AG04450 (cell line): ENCODE measurements around the gene RESP18. TPM values are rescaled to one million over a fixed set of nuclear protein-coding genes. Genes with fewer than 3 reads are reported as not detected.

Experiments used
- CTCF ChIA-PET: fragments of 300-600, 350-600 bp; formaldehyde crosslinking; extraction: SDS; loops from one replicate; lab custom pipeline; 2022; ENCODE audit warnings: antibody characterized with exemption, inconsistent platforms; lab: Charles Lee
- POLR2A ChIA-PET: fragments of 350-600 bp; formaldehyde crosslinking; extraction: SDS; loops from one replicate; lab custom pipeline; 2021; ENCODE audit warnings: antibody characterized with exemption, inconsistent platforms; lab: Yijun Ruan, JAX
- DNase-seq: peaks from one replicate; pipeline ENCODE4 v3.0.0-alpha.2; 2011; ENCODE audit warnings: low read depth, low spot score
- H3K27ac ChIP-seq: one replicate; pipeline ENCODE4 v1.5.1; 2012; ENCODE audit warnings: low read depth, low read length, control low read depth
- H3K27me3 ChIP-seq: one replicate; pipeline ENCODE4 v1.6.0; 2012; ENCODE audit warnings: low read length; ENCODE audit not compliant: control insufficient read depth, insufficient read depth
- H3K4me3 ChIP-seq: 2 replicates; pipeline ENCODE4 v1.5.1; 2011; ENCODE audit warnings: mild to moderate bottlenecking, low read depth, low read length, control low read depth
- H3K9me3 ChIP-seq: 2 replicates; pipeline ENCODE4 v1.5.1; 2012; ENCODE audit warnings: low read length; ENCODE audit not compliant: control insufficient read depth, insufficient read depth
- polyA plus RNA-seq: library from polyadenylated mRNA; depleted of rRNA; stranded (reverse); fragments of >200 nt; gene quantifications from 2 replicates; pipeline ENCODE4 v1.2.3, GENCODE V29; 2011
- TF ChIP-seq, protein P1 (sequence below): IDR thresholded peaks from 2 replicates; pipeline ENCODE4 v1.5.1; 2011; ENCODE audit warnings: low read depth, low read length, control low read depth, inconsistent platforms

The RESP18 gene
- polyA plus RNA-seq, 1 experiment, result not detected

- H3K9me3 ChIP-seq, result no peaks in the 10 kb centered on the region; the same call in 1 of the 2 replicates
- POLR2A ChIA-PET, result interaction anchor here (0.5 to 1.0 kb wide), 6 partner anchors 8 to 91 kb away, joined by 3 to 7 read pairs (median 3); partner anchors contain the start of gene DNPEP
- H3K4me3 ChIP-seq, result peak within 1 kb of the TSS; percentile 61
- H3K27ac ChIP-seq, result peak within 1 kb of the TSS; percentile 61
- CTCF ChIA-PET, result interaction anchor here (0.6 to 1.9 kb wide), 3 partner anchors 8 to 150 kb away, joined by 3 to 5 read pairs (median 3); no protein-coding TSS in a partner anchor
- TF ChIP-seq, protein P1, sequence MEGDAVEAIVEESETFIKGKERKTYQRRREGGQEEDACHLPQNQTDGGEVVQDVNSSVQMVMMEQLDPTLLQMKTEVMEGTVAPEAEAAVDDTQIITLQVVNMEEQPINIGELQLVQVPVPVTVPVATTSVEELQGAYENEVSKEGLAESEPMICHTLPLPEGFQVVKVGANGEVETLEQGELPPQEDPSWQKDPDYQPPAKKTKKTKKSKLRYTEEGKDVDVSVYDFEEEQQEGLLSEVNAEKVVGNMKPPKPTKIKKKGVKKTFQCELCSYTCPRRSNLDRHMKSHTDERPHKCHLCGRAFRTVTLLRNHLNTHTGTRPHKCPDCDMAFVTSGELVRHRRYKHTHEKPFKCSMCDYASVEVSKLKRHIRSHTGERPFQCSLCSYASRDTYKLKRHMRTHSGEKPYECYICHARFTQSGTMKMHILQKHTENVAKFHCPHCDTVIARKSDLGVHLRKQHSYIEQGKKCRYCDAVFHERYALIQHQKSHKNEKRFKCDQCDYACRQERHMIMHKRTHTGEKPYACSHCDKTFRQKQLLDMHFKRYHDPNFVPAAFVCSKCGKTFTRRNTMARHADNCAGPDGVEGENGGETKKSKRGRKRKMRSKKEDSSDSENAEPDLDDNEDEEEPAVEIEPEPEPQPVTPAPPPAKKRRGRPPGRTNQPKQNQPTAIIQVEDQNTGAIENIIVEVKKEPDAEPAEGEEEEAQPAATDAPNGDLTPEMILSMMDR, result no peak
- H3K27me3 ChIP-seq, result no peaks in the 10 kb centered on the region
- peak; percentile 36 for DNase-seq
Observed at GRCh38 chr2:219309278-219309677, 23.3 kb downstream of the RESP18 start, which contains the start of gene PTPRN. TSS of gene PTPRN (minus strand) at chr2:219309401. CDS start at chr2:219309332, 69 bp downstream.

GRCh38 chr2:219308142-219309101 is 24.1 kb downstream of the RESP18 start:
- peak; percentile 21 for DNase-seq
- Histone ChIP-seq H3K4me3 (peak overlapping the region; percentile 61), H3K27ac (peak overlapping the region; percentile 61), H3K9me3 (no peaks in the 10 kb centered on the region; the same call in 1 of the 2 replicates), H3K27me3 (no peaks in the 10 kb centered on the region)
- TF ChIP-seq, protein P1, result no peak
- ChIA-PET POLR2A (interaction anchor here (0.7 to 1.0 kb wide), 5 partner anchors 27 to 127 kb away, joined by 3 to 6 read pairs (median 3); partner anchors contain the start of genes DNAJB2 and DNPEP), CTCF (interaction anchor here (0.6 to 1.9 kb wide), 2 partner anchors 13 to 149 kb away, joined by 3 to 5 read pairs; no protein-coding TSS in a partner anchor)

DNA sequence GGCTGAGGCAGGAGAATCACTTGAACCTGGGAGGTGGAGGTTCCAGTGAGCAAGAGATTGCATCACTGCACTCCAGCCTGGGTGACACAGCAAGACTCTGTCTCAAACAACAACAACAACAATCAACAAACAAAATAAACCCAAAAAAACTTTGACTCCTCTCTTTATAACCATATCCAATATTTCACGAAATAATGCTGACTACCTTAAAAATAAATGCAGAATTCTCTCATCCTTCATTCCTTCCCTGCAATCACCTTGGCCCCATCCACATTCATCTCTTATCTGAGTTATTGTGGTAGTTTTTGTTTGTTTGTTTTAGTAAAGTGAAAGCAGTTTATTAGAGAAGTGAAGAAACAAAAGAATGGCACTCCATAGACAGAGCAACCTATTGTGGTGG is 26.5 kb downstream of the RESP18 start:
- DNase-seq, result no peak
- Histone ChIP-seq H3K27me3 (no peaks in the 10 kb centered on the region), H3K27ac (no peak overlapping the region), H3K9me3 (no peaks in the 10 kb centered on the region; the same call in 1 of the 2 replicates), H3K4me3 (no peak overlapping the region)
- POLR2A ChIA-PET, result no interaction called here
- TF ChIP-seq, protein P1, result no peak
- CTCF ChIA-PET, result interaction anchor here (2.1 kb wide), 1 partner anchor 11 kb away, joined by 16 read pairs; no protein-coding TSS in a partner anchor

GRCh38 chr2:219304223-219304622 is 28.3 kb downstream of the RESP18 start:
- ChIA-PET POLR2A (no interaction called here), CTCF (interaction anchor here (1.8 kb wide), 1 partner anchor 9 kb away, joined by 6 read pairs; no protein-coding TSS in a partner anchor)
- Histone ChIP-seq H3K27ac (no peak overlapping the region), H3K4me3 (no peak overlapping the region), H3K27me3 (no peaks in the 10 kb centered on the region), H3K9me3 (no peaks in the 10 kb centered on the region; the same call in 1 of the 2 replicates)
- DNase-seq, result no peak
- TF ChIP-seq, protein P1, result no peak
